ENCODE results near the gene SLC22A23. TPM values are rescaled to one million over a fixed set of nuclear protein-coding genes. Genes with fewer than 3 reads are reported as not detected.

SLC22A23 gene
- total and polyA plus RNA-seq, 2 donors (not counting 1 experiment from before 2014, with no cell fraction given) = 0.18 to 1.4 TPM

DNA sequence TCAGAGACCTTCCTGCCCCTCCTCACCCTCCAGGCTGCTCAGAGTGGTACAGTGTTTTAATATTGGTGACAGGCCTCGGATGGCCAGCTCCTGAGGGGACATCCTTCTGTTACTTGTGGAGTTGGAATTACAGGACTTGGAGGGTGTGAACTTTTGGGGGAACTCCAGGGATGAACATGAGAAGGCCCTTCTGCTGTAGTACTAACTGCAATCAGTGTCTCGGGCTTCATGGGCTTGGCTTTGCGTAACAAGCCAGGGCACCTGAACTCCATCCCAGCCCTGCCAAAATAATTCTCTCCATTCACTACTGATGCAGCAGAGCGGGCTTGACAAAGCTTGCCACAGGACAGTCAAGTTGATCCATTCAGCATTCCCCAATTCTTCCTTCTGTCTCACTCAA lies 28.6 kb downstream of the SLC22A23 start:
- Mint-ChIP-seq H3K4me1 (no peaks in the 10 kb centered on the region), H3K27me3 (peaks cover 47% of the 10 kb centered on the region), H3K9me3 (ENCODE audit: insufficient read depth) (no peaks in the 10 kb centered on the region), H3K4me3 (no peak overlapping the region), H3K27ac (no peak overlapping the region)
- Histone ChIP-seq H4K20me1 (ENCODE audit: control insufficient read depth, insufficient read depth, low read length, poor library complexity, severe bottlenecking) (no peaks in the 10 kb centered on the region), H3K9me3 (ENCODE audit: control extremely low read depth in 1 of 3, control insufficient read depth in 2 of 3, insufficient read depth in 1 of 3, low read length in 2 of 3) (no peaks in the 10 kb centered on the region), H3K27me3 (replicated peaks in 1 of 4; ENCODE audit: control extremely low read depth in 1 of 4, control insufficient read depth in 3 of 4, insufficient read depth in 4 of 4, low read length in 3 of 4) (peaks cover 0 to 22% (median 5%) of the 10 kb centered on the region in 4 experiments), H3K27ac (ENCODE audit: low read length in 2 of 2) (no peak overlapping the region), H3K4me1 (ENCODE audit: control insufficient read depth in 2 of 2, insufficient read depth in 2 of 2, low read length in 2 of 2) (no peaks in the 10 kb centered on the region), H3K36me3 (replicated peaks in 1 of 2; ENCODE audit: control extremely low read depth in 1 of 2, control insufficient read depth in 1 of 2, extremely low read depth in 1 of 2, insufficient read depth in 2 of 2, low read length in 1 of 2) (no peaks in the 10 kb centered on the region), H3K4me3 (ENCODE audit: control extremely low read depth in 1 of 5, extremely low read depth in 1 of 5, insufficient read depth in 1 of 5, low read depth in 2 of 5, low read length in 4 of 5) (no peak overlapping the region), H3K9ac (ENCODE audit: low read length) (no peak overlapping the region), H3K4me2 (replicated peaks; ENCODE audit: low read depth, low read length, poor library complexity, severe bottlenecking) (no peak overlapping the region), H2AFZ (ENCODE audit: insufficient read depth, low read depth, low read length, poor library complexity, severe bottlenecking) (no peak overlapping the region), H3K79me2 (ENCODE audit: control insufficient read depth, insufficient read depth, low read length) (no peaks in the 10 kb centered on the region)
- intact Hi-C loops (cut with micrococcal nuclease) = no loop called here
- ChIA-PET POLR2A (no interaction called here), CTCF (no interaction called here)
- TF ChIP-seq EZH2 (IDR thresholded peaks at IDR 0.05; ENCODE audit: borderline replicate concordance, insufficient read depth, low read depth, low read length, poor library complexity, severe bottlenecking) = no peak
- TF ChIP-seq, protein P1, sequence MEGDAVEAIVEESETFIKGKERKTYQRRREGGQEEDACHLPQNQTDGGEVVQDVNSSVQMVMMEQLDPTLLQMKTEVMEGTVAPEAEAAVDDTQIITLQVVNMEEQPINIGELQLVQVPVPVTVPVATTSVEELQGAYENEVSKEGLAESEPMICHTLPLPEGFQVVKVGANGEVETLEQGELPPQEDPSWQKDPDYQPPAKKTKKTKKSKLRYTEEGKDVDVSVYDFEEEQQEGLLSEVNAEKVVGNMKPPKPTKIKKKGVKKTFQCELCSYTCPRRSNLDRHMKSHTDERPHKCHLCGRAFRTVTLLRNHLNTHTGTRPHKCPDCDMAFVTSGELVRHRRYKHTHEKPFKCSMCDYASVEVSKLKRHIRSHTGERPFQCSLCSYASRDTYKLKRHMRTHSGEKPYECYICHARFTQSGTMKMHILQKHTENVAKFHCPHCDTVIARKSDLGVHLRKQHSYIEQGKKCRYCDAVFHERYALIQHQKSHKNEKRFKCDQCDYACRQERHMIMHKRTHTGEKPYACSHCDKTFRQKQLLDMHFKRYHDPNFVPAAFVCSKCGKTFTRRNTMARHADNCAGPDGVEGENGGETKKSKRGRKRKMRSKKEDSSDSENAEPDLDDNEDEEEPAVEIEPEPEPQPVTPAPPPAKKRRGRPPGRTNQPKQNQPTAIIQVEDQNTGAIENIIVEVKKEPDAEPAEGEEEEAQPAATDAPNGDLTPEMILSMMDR (IDR thresholded peaks at IDR 0.05) = no peak
- DNase-seq (no peak), ATAC-seq (ENCODE audit: low read depth) (no peak)
- WGBS (ENCODE audit: insufficient coverage) = 80% methylated on average over 4 of the region's 4 CpGs

DNA sequence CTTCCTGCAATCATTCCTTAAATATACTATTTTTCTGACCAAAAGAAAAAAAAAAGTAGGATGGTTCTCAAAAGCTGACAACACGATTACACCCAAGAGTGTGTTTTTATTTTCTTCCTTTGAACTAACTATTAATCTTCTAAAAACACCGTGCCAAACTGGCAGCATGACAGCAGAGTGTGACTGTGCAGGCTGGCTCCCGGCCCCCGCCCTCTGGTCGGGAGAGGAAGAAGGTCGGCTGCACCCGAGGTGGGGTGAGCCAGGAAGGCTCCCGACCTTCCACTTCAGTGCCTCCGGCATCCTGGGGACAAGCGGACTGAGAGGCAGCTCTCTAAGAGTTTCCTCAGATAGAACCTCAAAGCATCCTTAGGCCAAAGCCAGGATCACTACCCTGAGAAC lies 29.2 kb downstream of the SLC22A23 start:
- Histone ChIP-seq H4K20me1 (ENCODE audit: control insufficient read depth, insufficient read depth, low read length, poor library complexity, severe bottlenecking) (no peaks in the 10 kb centered on the region), H2AFZ (ENCODE audit: insufficient read depth, low read depth, low read length, poor library complexity, severe bottlenecking) (no peak overlapping the region), H3K9ac (ENCODE audit: low read length) (no peak overlapping the region), H3K4me3 (ENCODE audit: control extremely low read depth in 1 of 5, extremely low read depth in 1 of 5, insufficient read depth in 1 of 5, low read depth in 2 of 5, low read length in 4 of 5) (no peak overlapping the region), H3K27me3 (replicated peaks in 1 of 4; ENCODE audit: control extremely low read depth in 1 of 4, control insufficient read depth in 3 of 4, insufficient read depth in 4 of 4, low read length in 3 of 4) (peaks cover 0 to 22% (median 5%) of the 10 kb centered on the region in 4 experiments), H3K9me3 (ENCODE audit: control extremely low read depth in 1 of 3, control insufficient read depth in 2 of 3, insufficient read depth in 1 of 3, low read length in 2 of 3) (no peaks in the 10 kb centered on the region), H3K79me2 (ENCODE audit: control insufficient read depth, insufficient read depth, low read length) (no peaks in the 10 kb centered on the region), H3K4me1 (ENCODE audit: control insufficient read depth in 2 of 2, insufficient read depth in 2 of 2, low read length in 2 of 2) (no peaks in the 10 kb centered on the region), H3K4me2 (replicated peaks; ENCODE audit: low read depth, low read length, poor library complexity, severe bottlenecking) (no peak overlapping the region), H3K36me3 (replicated peaks in 1 of 2; ENCODE audit: control extremely low read depth in 1 of 2, control insufficient read depth in 1 of 2, extremely low read depth in 1 of 2, insufficient read depth in 2 of 2, low read length in 1 of 2) (no peaks in the 10 kb centered on the region), H3K27ac (ENCODE audit: low read length in 2 of 2) (no peak overlapping the region)
- TF ChIP-seq, protein P1 (IDR thresholded peaks at IDR 0.05) = no peak
- no peak for TF ChIP-seq EZH2 (IDR thresholded peaks at IDR 0.05; ENCODE audit: borderline replicate concordance, insufficient read depth, low read depth, low read length, poor library complexity, severe bottlenecking)
- no peaks in the 10 kb centered on the region for H3K9me3 Mint-ChIP-seq (ENCODE audit: insufficient read depth)
- WGBS (ENCODE audit: insufficient coverage) = 35% methylated on average over 9 of the region's 10 CpGs
- POLR2A ChIA-PET = no interaction called here
- DNase-seq = no peak
- no peaks in the 10 kb centered on the region for H3K4me1 Mint-ChIP-seq
- no peak overlapping the region for H3K4me3 Mint-ChIP-seq
- ATAC-seq (ENCODE audit: low read depth) = no peak
- H3K27me3 Mint-ChIP-seq = peaks cover 52% of the 10 kb centered on the region
- no peak overlapping the region for H3K27ac Mint-ChIP-seq
- intact Hi-C loops (cut with micrococcal nuclease) = no loop called here
- CTCF ChIA-PET = no interaction called here
